B cell (primary cell): Measurements from ENCODE around the gene FHIT. TPM values are rescaled to one million over a fixed set of nuclear protein-coding genes. Genes with fewer than 3 reads are reported as not detected.

ENCODE experiments used
- ATAC-seq: fragments of 200-7000 bp; cut with Tn5 transposase; one replicate; pipeline ENCODE4 v1.10.0; 2021; ENCODE audit warnings: low read depth, mild to moderate bottlenecking, moderate number of reproducible peaks, moderate library complexity
- CTCF ChIA-PET: fragments of 350-600 bp; sonication (Branson Sonifier 250); formaldehyde crosslinking; loops from one replicate; lab custom pipeline; 2021; ENCODE audit warnings: antibody characterized with exemption, inconsistent platforms; lab: Charles Lee
- POLR2A ChIA-PET: fragments of 350-600 bp; sonication (Branson Sonifier 250); formaldehyde crosslinking; loops from one replicate; lab custom pipeline; 2021; ENCODE audit warnings: antibody characterized with exemption; lab: Charles Lee
- DNase-seq: peaks from one replicate; pipeline ENCODE4 v3.0.0; 2013
- H2AFZ ChIP-seq: 2 replicates; pipeline ENCODE4 v1.6.1; 2012; ENCODE audit warnings: mild to moderate bottlenecking, low read depth, low read length; ENCODE audit not compliant: insufficient read depth, poor library complexity, severe bottlenecking
- H3K27ac ChIP-seq, 2 donors: 1 replicate in 1 of 2; 2 replicates in 1 of 2; pipeline ENCODE4 v1.5.1; 2012 to 2013; ENCODE audit warnings: low read length in 2 of 2, mild to moderate bottlenecking in 2 of 2, moderate library complexity in 1 of 2
- H3K27me3 ChIP-seq, 4 experiments: fragments of 200-600 bp in 1 of 4; sonication (generic) in 1 of 4; replicated peaks in 1 of 4; 1 replicate in 2 of 4; 2 replicates in 2 of 4; pipeline versions ENCODE4 v1.6.1 to v1.7.0; 2013 to 2016; ENCODE audit warnings: low read length in 3 of 4, mild to moderate bottlenecking in 2 of 4, mixed read lengths in 1 of 4, moderate library complexity in 1 of 4; ENCODE audit not compliant: insufficient read depth in 4 of 4, control insufficient read depth in 3 of 4; ENCODE audit errors: control extremely low read depth in 1 of 4
- H3K36me3 ChIP-seq, 2 experiments: replicated peaks in 1 of 2; 1 replicate in 1 of 2; 2 replicates in 1 of 2; pipeline versions ENCODE4 v1.6.1 to v1.7.1; 2013; ENCODE audit warnings: low read length in 1 of 2; ENCODE audit not compliant: insufficient read depth in 2 of 2, control insufficient read depth in 1 of 2; ENCODE audit errors: control extremely low read depth in 1 of 2, extremely low read depth in 1 of 2
- H3K4me1 ChIP-seq, 2 donors: fragments of 200-600 bp in 1 of 2; sonication (generic) in 1 of 2; 1 replicate in 1 of 2; 2 replicates in 1 of 2; pipeline versions ENCODE4 v1.5.1 to v1.6.1; 2013 to 2017; ENCODE audit warnings: low read length in 2 of 2; ENCODE audit not compliant: control insufficient read depth in 2 of 2, insufficient read depth in 2 of 2
- H3K4me2 ChIP-seq: replicated peaks from 2 replicates; pipeline ENCODE3; 2012; ENCODE audit warnings: mild to moderate bottlenecking, low read depth, low read length; ENCODE audit not compliant: poor library complexity, severe bottlenecking
- H3K4me3 ChIP-seq, 5 experiments: fragments of 200-600 bp in 1 of 5; sonication (generic) in 1 of 5; 1 replicate in 3 of 5; 2 replicates in 2 of 5; pipeline versions ENCODE4 v1.5.1 to v1.7.0; 2011 to 2016; ENCODE audit warnings: low read length in 4 of 5, mild to moderate bottlenecking in 4 of 5, low read depth in 2 of 5, control low read depth in 1 of 5, moderate library complexity in 1 of 5; ENCODE audit not compliant: insufficient read depth in 1 of 5; ENCODE audit errors: control extremely low read depth in 1 of 5, extremely low read depth in 1 of 5
- H3K79me2 ChIP-seq: fragments of 200-600 bp; sonication (generic); one replicate; pipeline ENCODE4 v1.6.0; 2016; ENCODE audit warnings: low read length; ENCODE audit not compliant: control insufficient read depth, insufficient read depth
- H3K9ac ChIP-seq: fragments of 200-600 bp; sonication (generic); 2 replicates; pipeline ENCODE4 v1.6.1; 2017; ENCODE audit warnings: mild to moderate bottlenecking, low read length, moderate library complexity
- H3K9me3 ChIP-seq, 3 donors: one replicate each; pipeline versions ENCODE4 v1.6.1 to v1.7.1; 2013; ENCODE audit warnings: low read length in 2 of 3; ENCODE audit not compliant: control insufficient read depth in 2 of 3, insufficient read depth in 1 of 3; ENCODE audit errors: control extremely low read depth in 1 of 3
- H4K20me1 ChIP-seq: 2 replicates; pipeline ENCODE4 v1.6.0; 2012; ENCODE audit warnings: mild to moderate bottlenecking, low read length; ENCODE audit not compliant: insufficient read depth, control insufficient read depth, poor library complexity, severe bottlenecking
- H3K27ac Mint-ChIP-seq: one replicate; pipeline ENCODE4 v1.8.0; 2021; ENCODE audit warnings: mixed read lengths
- H3K27me3 Mint-ChIP-seq: one replicate; pipeline ENCODE4 v1.8.0; 2021; ENCODE audit warnings: mixed read lengths
- H3K4me1 Mint-ChIP-seq: one replicate; pipeline ENCODE4 v1.8.0; 2021; ENCODE audit warnings: mixed read lengths
- H3K4me3 Mint-ChIP-seq: one replicate; pipeline ENCODE4 v1.8.0; 2021; ENCODE audit warnings: mixed read lengths
- H3K9me3 Mint-ChIP-seq: one replicate; pipeline ENCODE4 v1.8.0; 2022; ENCODE audit warnings: mixed read lengths; ENCODE audit not compliant: insufficient read depth
- CTCF ChIP-seq: fragments of 200-600 bp; IDR thresholded peaks from one replicate; pipeline ENCODE4 v1.8.0; 2022; ENCODE audit warnings: antibody characterized with exemption, mild to moderate bottlenecking
- EZH2 ChIP-seq: IDR thresholded peaks from 2 replicates; pipeline ENCODE4 v1.6.1; 2012; ENCODE audit warnings: borderline replicate concordance, low read depth, mild to moderate bottlenecking, moderate library complexity, low read length; ENCODE audit not compliant: insufficient read depth, poor library complexity, severe bottlenecking
- WGBS: methylation state at CpG from one replicate; pipeline ENCODE4 v1.1.5; 2013; ENCODE audit warnings: missing lambda C conversion rate; ENCODE audit not compliant: insufficient coverage; 5-methylcytosine and 5-hydroxymethylcytosine counted together
- intact Hi-C: fragments of 100-400 bp; cut with micrococcal nuclease; formaldehyde crosslinking; loops from one replicate; pipeline ENCODE4 v1.10.0; 2022
- polyA plus RNA-seq: library from polyadenylated mRNA; depleted of rRNA; stranded (reverse); fragments of >200 nt; gene quantifications from 2 replicates; pipeline ENCODE4 v1.2.3, GENCODE V29; 2012
- total RNA-seq, 2 donors: library from RNA; stranded (reverse); fragments of 120-200 nt in 1 of 2; gene quantifications; 1 replicate in 1 of 2; 2 replicates in 1 of 2; pipeline versions ENCODE4 v1.2.3 to v1.2.4, GENCODE V29; 2013 to 2022

Gene FHIT
- total and polyA plus RNA-seq, 2 donors (not counting 1 experiment from before 2014, with no cell fraction given) = 1.7 to 7.8 TPM

- Histone ChIP-seq H3K27me3 (no peaks in the 10 kb centered on the region), H4K20me1 (no peaks in the 10 kb centered on the region), H3K4me2 (no peak overlapping the region), H3K9me3 (no peaks in the 10 kb centered on the region), H2AFZ (no peak overlapping the region), H3K36me3 (no peaks in the 10 kb centered on the region), H3K4me1 (peaks cover 8 to 12% of the 10 kb centered on the region in 2 donors), H3K27ac (no peak overlapping the region), H3K79me2 (no peaks in the 10 kb centered on the region), H3K9ac (no peak overlapping the region), H3K4me3 (no peak overlapping the region)
- Mint-ChIP-seq H3K27ac (no peak overlapping the region), H3K4me1 (peaks cover 27% of the 10 kb centered on the region), H3K27me3 (no peaks in the 10 kb centered on the region), H3K9me3 (peaks cover 3% of the 10 kb centered on the region), H3K4me3 (no peak overlapping the region)
- POLR2A ChIA-PET = no interaction called here
- no CpG with 5 or more reads among the region's 2 CpGs for WGBS
- ATAC-seq (no peak), DNase-seq (no peak)
- TF ChIP-seq CTCF (no peak), EZH2 (no peak)
- CTCF ChIA-PET = no interaction called here
- intact Hi-C loops = no loop called here
Measured at GRCh38 chr3:61180206-61180605, 71.0 kb downstream of the FHIT start.

GRCh38 chr3:61178167-61178566 lies 73.1 kb downstream of the FHIT start:
- Histone ChIP-seq H3K27ac (no peak overlapping the region), H3K4me3 (no peak overlapping the region), H3K27me3 (no peaks in the 10 kb centered on the region), H3K36me3 (no peaks in the 10 kb centered on the region), H4K20me1 (no peaks in the 10 kb centered on the region), H3K79me2 (no peaks in the 10 kb centered on the region), H3K9ac (no peak overlapping the region), H3K4me1 (peaks cover 8 to 12% of the 10 kb centered on the region in 2 donors), H3K9me3 (no peaks in the 10 kb centered on the region), H2AFZ (no peak overlapping the region), H3K4me2 (no peak overlapping the region)
- Mint-ChIP-seq H3K4me3 (no peak overlapping the region), H3K27ac (no peak overlapping the region), H3K27me3 (no peaks in the 10 kb centered on the region), H3K4me1 (peaks cover 25% of the 10 kb centered on the region), H3K9me3 (peaks cover 3% of the 10 kb centered on the region)
- WGBS = 100% methylated on average over 1 of the region's 3 CpGs
- intact Hi-C loops = no loop called here
- ATAC-seq (no peak), DNase-seq (no peak)
- TF ChIP-seq EZH2 = no peak
- TF ChIP-seq CTCF = no peak
- ChIA-PET POLR2A (no interaction called here), CTCF (no interaction called here)
